RWPE1 (cell line): Measurements from ENCODE around the gene ACTC1.
"Not testable (repeated sequence)": the region's sequence is repeated elsewhere in the genome, so short reads cannot be mapped to it uniquely, and the experiment has no call there.

ENCODE experiments used
- CTCF ChIA-PET: fragments of 350-600 bp; sonication (Branson Sonifier 250); formaldehyde crosslinking; extraction: SDS; loops from one replicate; lab custom pipeline; 2021; lab: Yijun Ruan, JAX
- POLR2A ChIA-PET: fragments of 400-600 bp; formaldehyde crosslinking; extraction: SDS; loops from one replicate; lab custom pipeline; 2020; ENCODE audit warnings: antibody characterized with exemption; ENCODE audit not compliant: low non-redundant PET; lab: Yijun Ruan, JAX
- DNase-seq: peaks from one replicate; pipeline ENCODE4 v3.0.0; 2012; ENCODE audit warnings: low spot score
- H3K27ac ChIP-seq: fragments of 450-650 bp; 2 replicates; pipeline ENCODE4 v1.5.1; 2017
- TF ChIP-seq, protein P1 (sequence below): fragments of 450-650 bp; conservative IDR thresholded peaks from 2 replicates; pipeline ENCODE4 v1.5.1; 2017; ENCODE audit warnings: low read depth, mild to moderate bottlenecking

ACTC1 gene

DNA sequence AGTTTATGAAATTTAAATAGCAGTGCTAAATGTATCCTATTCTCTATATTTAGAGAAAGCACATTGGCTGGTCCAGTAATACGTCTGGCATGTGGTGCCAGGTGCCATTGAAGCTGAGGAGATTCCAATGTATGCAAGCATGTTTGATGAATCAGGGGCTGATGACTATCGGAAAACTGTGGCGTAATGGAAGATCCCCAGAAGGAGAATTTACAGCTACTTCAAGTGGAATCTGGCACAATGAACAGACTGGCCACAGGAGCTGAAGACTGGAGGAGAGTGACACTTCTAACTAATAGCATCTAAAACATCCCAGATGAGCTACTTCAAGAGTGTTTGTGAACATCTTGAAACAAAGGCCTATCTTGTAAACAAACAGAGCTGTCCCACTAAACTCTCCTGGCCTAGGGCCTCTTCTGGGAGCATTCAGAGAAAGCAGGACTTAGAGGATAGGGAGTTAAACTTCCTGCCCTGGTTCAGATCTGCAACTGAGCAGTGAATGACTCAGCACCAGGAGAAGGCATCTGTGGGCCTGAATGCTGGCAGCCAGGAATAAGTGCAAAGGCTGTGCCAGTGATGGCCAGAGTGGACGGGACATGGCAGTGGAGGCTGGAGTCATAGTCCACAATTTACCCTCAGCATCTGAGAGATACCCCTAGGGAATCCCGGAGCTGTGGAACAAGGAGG lies 15.2 kb upstream of the ACTC1 start:
- POLR2A ChIA-PET = interaction anchor here (0.6 kb wide), 1 partner anchor 159 kb away, joined by 3 read pairs; no protein-coding TSS in a partner anchor

DNA sequence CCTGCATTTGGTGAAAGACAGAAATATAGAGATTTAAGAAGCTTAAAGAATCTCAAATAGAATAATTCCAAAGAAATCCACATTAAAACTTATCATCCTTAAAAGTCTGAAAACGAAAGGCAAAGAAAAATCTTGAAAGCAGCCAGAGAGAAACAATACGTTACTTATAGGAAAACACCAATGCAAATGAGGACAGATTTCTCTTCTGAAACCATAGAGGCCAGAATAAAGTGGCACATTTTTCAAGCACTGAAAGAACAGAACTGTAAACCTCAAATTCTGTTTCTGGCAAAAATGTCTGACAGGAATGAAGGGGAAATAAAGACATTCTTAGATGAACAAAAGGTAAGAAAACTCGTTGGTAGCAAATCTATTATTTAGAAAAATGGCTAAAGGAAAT lies 13.8 kb upstream of the ACTC1 start:
- ChIA-PET CTCF (interaction anchor here (0.6 to 0.7 kb wide), 2 partner anchors 13 to 89 kb away, joined by 3 read pairs; no protein-coding TSS in a partner anchor), POLR2A (no interaction called here)
- no peak overlapping the region for H3K27ac ChIP-seq
- DNase-seq = no peak
- TF ChIP-seq, protein P1, sequence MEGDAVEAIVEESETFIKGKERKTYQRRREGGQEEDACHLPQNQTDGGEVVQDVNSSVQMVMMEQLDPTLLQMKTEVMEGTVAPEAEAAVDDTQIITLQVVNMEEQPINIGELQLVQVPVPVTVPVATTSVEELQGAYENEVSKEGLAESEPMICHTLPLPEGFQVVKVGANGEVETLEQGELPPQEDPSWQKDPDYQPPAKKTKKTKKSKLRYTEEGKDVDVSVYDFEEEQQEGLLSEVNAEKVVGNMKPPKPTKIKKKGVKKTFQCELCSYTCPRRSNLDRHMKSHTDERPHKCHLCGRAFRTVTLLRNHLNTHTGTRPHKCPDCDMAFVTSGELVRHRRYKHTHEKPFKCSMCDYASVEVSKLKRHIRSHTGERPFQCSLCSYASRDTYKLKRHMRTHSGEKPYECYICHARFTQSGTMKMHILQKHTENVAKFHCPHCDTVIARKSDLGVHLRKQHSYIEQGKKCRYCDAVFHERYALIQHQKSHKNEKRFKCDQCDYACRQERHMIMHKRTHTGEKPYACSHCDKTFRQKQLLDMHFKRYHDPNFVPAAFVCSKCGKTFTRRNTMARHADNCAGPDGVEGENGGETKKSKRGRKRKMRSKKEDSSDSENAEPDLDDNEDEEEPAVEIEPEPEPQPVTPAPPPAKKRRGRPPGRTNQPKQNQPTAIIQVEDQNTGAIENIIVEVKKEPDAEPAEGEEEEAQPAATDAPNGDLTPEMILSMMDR = no peak

More for the DNA sequence above, 15.2 kb upstream of the ACTC1 start:
- CTCF ChIA-PET = interaction anchor here (0.6 kb wide), 1 partner anchor 56 kb away, joined by 3 read pairs; no protein-coding TSS in a partner anchor
- TF ChIP-seq, protein P1 = no peak
- no peak overlapping the region for H3K27ac ChIP-seq
- DNase-seq = peak; percentile 70

DNA sequence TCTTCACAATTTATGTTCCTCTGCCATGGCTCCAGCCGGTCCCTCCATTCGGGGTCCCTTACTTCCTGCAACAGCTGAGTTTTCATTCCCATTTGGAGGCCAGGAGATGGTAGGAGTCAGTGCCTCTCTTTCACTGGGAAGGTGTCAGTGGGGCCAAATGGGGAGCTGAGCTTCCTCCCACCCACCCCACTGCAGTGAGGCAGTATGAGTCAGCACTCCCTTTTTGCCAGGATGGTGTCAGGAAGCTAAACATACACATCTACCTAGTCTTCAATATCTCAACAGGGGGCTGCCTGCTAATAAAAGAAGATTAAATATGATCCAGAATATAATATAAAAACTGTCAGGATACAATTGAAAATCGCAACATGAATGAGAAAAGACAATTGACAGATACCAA lies 12.7 kb upstream of the ACTC1 start:
- ChIA-PET POLR2A (no interaction called here), CTCF (no interaction called here)
- DNase-seq = no peak
- TF ChIP-seq, protein P1 = no peak
- no peak overlapping the region for H3K27ac ChIP-seq

DNA sequence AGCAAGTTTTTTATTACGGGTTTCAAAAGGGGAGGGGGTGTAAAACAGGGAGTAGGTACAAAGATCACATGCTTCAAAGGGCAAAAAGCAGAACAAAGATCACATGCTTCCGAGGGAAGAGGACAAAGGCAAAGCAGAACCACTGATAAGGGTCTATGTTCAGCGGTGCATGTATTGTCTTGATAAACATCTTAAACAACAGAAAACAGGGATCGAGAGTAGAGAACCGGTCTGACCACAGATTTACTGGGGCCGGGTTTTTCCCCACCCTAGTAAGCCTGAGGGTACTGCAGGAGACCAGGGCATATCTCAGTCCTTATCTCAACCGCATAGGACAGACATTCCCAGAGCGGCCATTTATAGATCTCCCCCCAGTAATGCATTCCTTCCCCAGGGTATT lies 11.9 kb upstream of the ACTC1 start:
- H3K27ac ChIP-seq, POLR2A ChIA-PET, CTCF ChIA-PET, DNase-seq: not testable (repeated sequence)

DNA sequence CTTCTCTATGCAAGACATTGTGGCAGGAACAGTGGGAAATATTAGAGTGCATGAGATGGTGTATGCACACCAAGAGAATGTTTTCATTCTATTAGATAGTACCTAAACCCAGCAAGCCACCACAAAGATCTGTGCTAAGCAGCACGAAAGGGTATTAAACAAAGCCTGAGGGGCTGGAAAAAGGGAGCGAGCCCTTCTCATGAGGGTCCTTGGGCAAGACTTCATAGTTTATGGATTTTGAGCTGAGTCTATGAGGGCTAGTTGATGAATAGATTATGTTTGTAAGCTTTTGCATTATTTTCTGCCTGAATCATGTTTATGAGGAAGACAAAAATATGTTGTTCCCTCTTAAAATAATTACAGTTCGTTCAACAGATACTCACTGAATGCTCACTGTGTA lies 9.4 kb upstream of the ACTC1 start:
- ChIA-PET CTCF (no interaction called here), POLR2A (no interaction called here)
- TF ChIP-seq, protein P1 = no peak
- DNase-seq = no peak
- no peak overlapping the region for H3K27ac ChIP-seq

DNA sequence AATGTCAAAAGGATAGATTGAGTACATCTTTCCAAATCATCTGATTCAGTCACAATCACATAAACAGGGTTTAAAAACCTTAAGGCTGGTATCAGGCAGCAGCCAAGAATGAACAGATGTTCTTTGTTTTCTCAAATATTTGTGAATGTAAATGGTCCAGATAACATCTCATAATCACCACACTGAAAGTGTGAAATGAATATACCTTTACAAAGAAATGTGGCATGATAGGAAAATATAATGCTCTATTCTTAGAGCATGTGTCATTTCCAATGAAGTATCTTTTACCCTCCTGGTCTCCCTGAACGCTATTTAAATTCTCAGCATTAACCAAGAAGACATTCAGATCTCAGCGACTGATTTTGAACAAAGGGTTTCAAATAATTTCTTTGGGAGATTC lies 8.8 kb upstream of the ACTC1 start:
- TF ChIP-seq, protein P1 = no peak
- POLR2A ChIA-PET = no interaction called here
- H3K27ac ChIP-seq = no peak overlapping the region
- CTCF ChIA-PET = no interaction called here
- DNase-seq = no peak
